GM19239 (cell line): Measurements from ENCODE around the gene DLG2.

Experiments used
- DNase-seq: peaks from one replicate; pipeline ENCODE4 v3.0.0; 2011; ENCODE audit warnings: low spot score; ENCODE audit not compliant: insufficient read length
- FAIRE-seq: peaks from 2 replicates; lab custom pipeline; 2011; peaks lifted over from hg19 to GRCh38; lab: Jason Lieb, UNC

The DLG2 gene

GRCh38 chr11:84763931-84764330 is 863.2 kb downstream of the DLG2 start:
- FAIRE-seq, result no peak
- no peak for DNase-seq

GRCh38 chr11:84757711-84758110 is 869.4 kb downstream of the DLG2 start:
- FAIRE-seq (no peak), DNase-seq (no peak)

GRCh38 chr11:84751371-84751770 is 875.8 kb downstream of the DLG2 start:
- DNase-seq, result no peak
- FAIRE-seq, result no peak

DNA sequence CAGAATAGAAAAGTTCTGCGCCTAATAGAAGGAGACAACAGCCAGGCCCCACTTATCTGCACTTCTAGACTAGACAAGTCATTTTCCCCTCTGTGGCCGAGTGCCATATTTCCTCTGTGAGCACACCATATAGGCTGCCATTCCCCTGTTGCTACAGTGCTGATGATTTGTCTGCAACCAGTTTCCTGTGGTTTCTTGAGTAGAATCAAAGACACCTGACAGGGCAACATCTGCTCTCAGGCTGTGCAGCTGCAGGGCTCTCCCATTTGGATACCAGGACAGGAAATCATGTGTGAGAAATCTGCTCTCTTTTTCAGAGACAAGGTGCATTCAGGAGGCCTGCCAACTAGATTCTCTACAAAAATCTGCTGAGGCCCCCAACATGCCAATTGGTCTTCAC is 879.3 kb downstream of the DLG2 start:
- no peak for FAIRE-seq
- no peak for DNase-seq

DNA sequence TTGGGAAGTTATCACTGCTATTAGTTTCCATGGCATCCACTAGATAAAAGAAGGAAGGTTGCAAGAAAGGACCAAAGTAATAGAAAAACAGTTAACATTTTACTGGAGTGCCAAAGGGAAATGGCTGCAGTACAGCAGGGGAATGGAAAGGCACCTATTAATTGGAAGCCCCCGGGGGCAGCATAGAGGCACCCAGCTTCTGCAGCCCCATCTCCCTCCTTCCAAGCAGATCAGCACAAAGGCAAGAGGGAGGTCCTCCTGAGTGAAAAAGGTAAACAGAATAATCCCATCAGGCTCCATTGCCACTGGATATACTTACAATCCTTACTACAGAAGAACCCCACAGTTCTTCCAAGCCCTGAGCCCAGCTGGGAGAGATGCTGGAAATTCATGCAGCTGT is 887.1 kb downstream of the DLG2 start:
- FAIRE-seq, result no peak
- no peak for DNase-seq

- DNase-seq, result no peak
- FAIRE-seq, result no peak
Observed at GRCh38 chr11:84724256-84724655, 902.9 kb downstream of the DLG2 start.

GRCh38 chr11:84722583-84723108 is 904.5 kb downstream of the DLG2 start:
- DNase-seq (no peak), FAIRE-seq (no peak)

GRCh38 chr11:84721561-84721961 is 905.6 kb downstream of the DLG2 start:
- DNase-seq (no peak), FAIRE-seq (no peak)

DNA sequence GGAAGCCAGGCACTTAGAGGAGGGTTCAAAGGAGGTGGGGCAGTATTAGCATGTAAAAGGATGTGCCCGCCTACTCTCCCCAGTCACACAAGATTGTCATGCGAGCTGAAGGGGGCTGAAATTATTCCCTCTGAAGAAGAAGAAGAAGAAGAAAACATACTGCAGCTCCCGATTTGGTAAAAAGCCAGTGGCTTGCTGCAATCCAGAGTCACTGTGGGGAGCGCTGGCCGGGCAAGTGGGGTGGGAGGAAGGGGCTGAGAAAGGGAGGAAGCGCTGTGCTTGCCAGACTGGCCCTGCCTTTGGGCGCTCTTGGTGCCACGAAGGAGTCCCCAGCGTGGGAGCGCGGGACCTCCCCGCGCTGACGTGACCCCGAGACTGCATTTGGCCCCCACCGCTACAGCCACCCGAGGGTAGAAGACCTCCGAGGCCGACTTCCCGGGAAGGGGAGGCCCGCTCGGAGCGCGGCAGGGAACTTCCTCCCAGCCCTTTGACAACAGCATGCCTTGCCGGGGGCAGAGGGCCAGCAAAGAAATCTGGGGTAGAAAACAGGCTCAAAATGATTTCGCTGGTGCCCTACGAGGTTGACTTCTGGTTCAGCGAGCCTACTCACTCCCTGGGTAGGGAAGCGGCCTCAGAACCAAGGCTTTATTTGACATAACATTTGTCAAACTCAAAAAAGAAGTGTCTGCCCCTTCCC is 906.3 kb downstream of the DLG2 start:
- FAIRE-seq, result no peak
- DNase-seq, result no peak

- no peak for DNase-seq
Observed at GRCh38 chr11:84719935-84720577, 907.1 kb downstream of the DLG2 start.

GRCh38 chr11:84714316-84714780 is 912.8 kb downstream of the DLG2 start:
- FAIRE-seq, result no peak
- peak; percentile 15 for DNase-seq

More at GRCh38 chr11:84719935-84720577, 907.1 kb downstream of the DLG2 start:
- FAIRE-seq, result no peak

DNA sequence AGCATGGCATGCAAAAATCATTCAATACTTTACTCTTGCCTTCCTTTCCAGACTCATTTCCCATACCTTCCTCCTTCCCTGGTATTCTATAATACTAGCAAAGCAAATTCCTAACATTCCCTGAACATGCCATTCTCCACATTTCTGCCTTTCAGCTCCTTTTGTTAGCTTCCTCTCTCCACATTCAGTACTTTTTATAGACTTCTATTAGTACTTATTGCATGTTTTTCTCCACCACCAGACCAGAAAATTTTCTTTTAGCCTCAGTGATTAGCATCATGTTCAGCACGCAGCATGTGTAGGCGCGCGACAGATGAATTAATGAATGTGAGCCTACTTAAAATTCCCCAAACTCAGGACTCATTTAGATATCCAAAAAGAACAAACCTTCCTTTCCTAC is 935.3 kb downstream of the DLG2 start:
- no peak for FAIRE-seq
- no peak for DNase-seq

- FAIRE-seq (no peak), DNase-seq (no peak)
Observed at GRCh38 chr11:84687433-84687832, 939.7 kb downstream of the DLG2 start.

- DNase-seq, result no peak
Observed at GRCh38 chr11:84686716-84687115, 940.4 kb downstream of the DLG2 start.

DNA sequence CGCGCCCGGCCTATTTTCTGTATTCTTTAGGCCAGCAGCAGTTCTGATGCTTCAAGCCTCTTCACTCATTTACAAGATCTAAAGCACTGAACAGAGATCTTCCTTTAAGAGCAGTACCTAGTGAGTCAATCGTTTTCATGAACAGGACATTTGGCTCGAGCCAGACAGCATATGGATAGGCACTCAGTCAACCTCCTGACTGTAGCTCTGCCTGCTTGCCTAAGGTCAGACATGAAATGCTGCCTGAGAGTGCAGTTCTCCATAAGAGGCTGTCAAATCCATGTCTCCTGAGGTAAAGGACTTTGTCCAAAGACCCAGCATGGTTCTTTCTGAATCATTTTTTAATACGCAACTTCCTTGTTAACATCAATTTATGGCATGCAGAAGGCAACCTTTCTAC is 941.2 kb downstream of the DLG2 start:
- no peak for DNase-seq
- no peak for FAIRE-seq

More at GRCh38 chr11:84686716-84687115, 940.4 kb downstream of the DLG2 start:
- FAIRE-seq, result no peak

- no peak for DNase-seq
- no peak for FAIRE-seq
Observed at GRCh38 chr11:84685149-84685548, 942.0 kb downstream of the DLG2 start.

- FAIRE-seq (no peak), DNase-seq (no peak)
Observed at GRCh38 chr11:84681456-84681855, 945.7 kb downstream of the DLG2 start.

GRCh38 chr11:84675396-84676025 is 951.6 kb downstream of the DLG2 start:
- FAIRE-seq (no peak), DNase-seq (no peak)

DNA sequence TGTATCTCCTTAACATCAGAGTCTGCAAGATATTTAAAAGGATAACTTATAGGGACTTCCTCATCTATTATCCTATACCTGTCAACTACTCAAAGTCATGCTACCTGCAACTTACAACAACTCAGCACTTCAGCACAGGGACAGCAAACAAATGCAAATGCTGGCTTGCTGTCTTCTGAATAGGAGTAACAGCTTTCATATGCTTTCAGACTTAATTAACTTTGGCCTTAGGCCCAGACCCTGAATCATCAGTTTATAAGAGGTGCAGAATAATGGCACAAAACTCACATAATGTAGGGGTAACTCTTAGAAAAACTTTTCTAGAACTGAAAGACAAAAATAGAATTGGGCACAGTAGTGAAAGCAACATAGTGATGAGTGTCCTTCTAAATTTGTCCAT is 953.4 kb downstream of the DLG2 start:
- no peak for FAIRE-seq
- no peak for DNase-seq

DNA sequence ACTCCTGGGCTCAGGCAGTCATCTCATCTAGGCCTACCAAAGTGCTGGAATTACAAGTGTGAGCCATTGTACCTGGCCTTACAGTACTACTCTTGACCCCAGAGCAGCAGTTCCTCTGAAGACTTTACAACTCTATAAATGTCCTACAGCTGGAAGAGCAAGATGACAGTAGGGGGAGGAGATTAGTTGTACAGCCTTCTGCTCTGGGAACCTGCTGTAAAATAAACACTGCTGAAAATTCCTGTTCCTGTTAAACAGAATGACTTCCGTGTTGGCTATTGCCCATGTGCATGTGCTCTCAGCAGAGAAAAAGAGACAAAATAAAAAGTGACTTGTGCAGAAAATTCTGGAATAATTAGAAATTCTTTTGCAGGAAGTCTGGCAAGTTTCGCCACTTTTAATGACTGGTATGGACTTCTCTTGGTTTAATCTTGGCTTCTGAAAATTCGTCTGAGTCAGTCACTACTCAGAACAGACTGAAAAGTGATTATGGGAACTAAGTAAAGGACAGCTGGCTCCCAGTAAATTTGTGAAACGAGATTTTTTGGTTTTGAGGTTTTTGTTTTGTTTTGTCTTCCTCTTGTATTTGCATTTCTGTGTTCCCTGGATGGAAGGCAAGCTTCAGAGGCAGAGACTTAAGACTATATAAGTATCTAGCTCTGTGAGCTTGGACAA is 955.7 kb downstream of the DLG2 start:
- no peak for DNase-seq
- no peak for FAIRE-seq

DNA sequence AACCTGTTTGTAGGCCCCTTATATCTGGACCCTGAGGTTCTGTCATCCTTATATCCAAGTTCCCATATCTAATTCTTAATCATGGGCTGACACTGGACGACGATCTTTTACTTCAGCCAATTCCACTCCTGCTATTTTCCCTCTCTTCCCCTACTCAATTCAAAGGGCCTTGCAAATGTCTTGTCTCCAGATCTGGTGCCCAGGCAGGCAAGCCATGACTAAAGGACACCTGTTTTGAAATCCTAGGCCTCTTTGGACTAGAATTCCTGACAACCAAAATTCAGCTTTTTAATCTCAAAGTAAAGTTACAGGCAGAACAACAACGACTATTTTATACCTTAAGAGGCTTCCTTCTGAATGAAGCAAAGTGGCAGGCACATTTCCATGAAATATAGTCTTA is 963.4 kb downstream of the DLG2 start:
- DNase-seq, result no peak
- FAIRE-seq, result no peak
